GM21423 (cell line): Measurements from ENCODE around the gene SYT7.

Experiments used
- ATAC-seq: cut with Tn5 transposase; IDR thresholded peaks from one replicate; pipeline ENCODE4 v1.9.1; 2021; ENCODE audit warnings: mild to moderate bottlenecking, moderate library complexity; ENCODE audit not compliant: unreplicated experiment

Gene SYT7

GRCh38 chr11:61503135-61503770 is 77.6 kb downstream of the SYT7 start:
- no peak for ATAC-seq

GRCh38 chr11:61502522-61502921 is 78.4 kb downstream of the SYT7 start:
- ATAC-seq: no peak

GRCh38 chr11:61499816-61500491 is 80.9 kb downstream of the SYT7 start:
- no peak for ATAC-seq

GRCh38 chr11:61498767-61499341 is 82.0 kb downstream of the SYT7 start:
- no peak for ATAC-seq

- no peak for ATAC-seq
These were observed 83.0 kb downstream of the SYT7 start for GRCh38 chr11:61497876-61498275.

GRCh38 chr11:61497473-61497872 is 83.4 kb downstream of the SYT7 start:
- no peak for ATAC-seq

GRCh38 chr11:61496602-61497400 is 84.1 kb downstream of the SYT7 start:
- no peak for ATAC-seq

GRCh38 chr11:61495801-61496601 is 84.9 kb downstream of the SYT7 start:
- no peak for ATAC-seq

GRCh38 chr11:61494381-61494961 is 86.4 kb downstream of the SYT7 start:
- ATAC-seq: no peak

GRCh38 chr11:61491736-61492395 is 89.0 kb downstream of the SYT7 start:
- ATAC-seq: no peak

- ATAC-seq: no peak
These were observed 90.8 kb downstream of the SYT7 start for GRCh38 chr11:61489833-61490721.

GRCh38 chr11:61488651-61489291 is 92.1 kb downstream of the SYT7 start:
- ATAC-seq: no peak

GRCh38 chr11:61487342-61488025 is 93.4 kb downstream of the SYT7 start:
- ATAC-seq: no peak

- no peak for ATAC-seq
These were observed 94.1 kb downstream of the SYT7 start for GRCh38 chr11:61486779-61487178.

- ATAC-seq: no peak
These were observed 94.8 kb downstream of the SYT7 start for GRCh38 chr11:61486011-61486620.

GRCh38 chr11:61485080-61485479 is 95.8 kb downstream of the SYT7 start:
- ATAC-seq: no peak

- no peak for ATAC-seq
These were observed 96.3 kb downstream of the SYT7 start for GRCh38 chr11:61484541-61484940.
